Transverse colon (tissue), 4 donors: Measurements from ENCODE around the gene SERGEF. TPM values are rescaled to one million over a fixed set of nuclear protein-coding genes. Genes with fewer than 3 reads are reported as not detected.

Source experiments
- DNase-seq: peaks from one replicate; pipeline ENCODE4 v3.0.0-alpha.2; 2019
- H3K27ac ChIP-seq, 4 donors: fragments of 200-600 bp; sonication (generic); 2 replicates each; pipeline ENCODE4 v1.5.1; 2016 to 2018; ENCODE audit warnings: inconsistent platforms in 4 of 4
- H3K27me3 ChIP-seq: fragments of 200-600 bp; sonication (generic); 2 replicates; pipeline ENCODE4 v1.5.1; 2017; ENCODE audit warnings: inconsistent platforms
- H3K36me3 ChIP-seq, 4 donors: fragments of 200-600 bp; sonication (generic); 2 replicates each; pipeline ENCODE4 v1.5.1; 2017 to 2019; ENCODE audit warnings: inconsistent platforms in 4 of 4
- H3K4me1 ChIP-seq, 4 donors: fragments of 200-600 bp; sonication (generic); 2 replicates each; pipeline ENCODE4 v1.5.1; 2017 to 2020; ENCODE audit warnings: inconsistent platforms in 4 of 4
- H3K4me3 ChIP-seq, 4 donors: fragments of 200-600 bp; sonication (generic); 1 replicate in 1 of 4; 2 replicates in 3 of 4; pipeline versions ENCODE4 v1.5.1 to v1.6.1; 2017 to 2019; ENCODE audit warnings: inconsistent platforms in 4 of 4
- H3K9me3 ChIP-seq, 2 donors: fragments of 200-600 bp; sonication (generic); 2 replicates each; pipeline ENCODE4 v1.5.1; 2017 to 2019; ENCODE audit warnings: inconsistent platforms in 2 of 2
- EP300 ChIP-seq: sonication (generic); formaldehyde crosslinking; IDR thresholded peaks from one replicate; pipeline ENCODE4 v1.6.1; 2017; ENCODE audit warnings: antibody characterized with exemption, low read depth
- POLR2A ChIP-seq: fragments of 450-650 bp; IDR thresholded peaks from one replicate; pipeline ENCODE4 v1.6.1; 2016; ENCODE audit warnings: antibody characterized with exemption, mild to moderate bottlenecking, moderate library complexity
- POLR2AphosphoS5 ChIP-seq, 3 donors: sonication (generic); formaldehyde crosslinking; IDR thresholded peaks; one replicate each; pipeline ENCODE4 v1.6.1; 2016; ENCODE audit warnings: antibody characterized with exemption in 3 of 3
- WGBS, 2 donors: methylation state at CpG; one replicate each; pipeline ENCODE4 v1.1.5; 2018; ENCODE audit warnings: low coverage in 1 of 2; 5-methylcytosine and 5-hydroxymethylcytosine counted together
- in situ Hi-C, 4 donors: fragments of 200-750 bp; cut with MboI; loops; one replicate each; pipeline versions ENCODE4 v1.15.0 to v1.15.1; 2017; ENCODE audit warnings: low sequenced_read_pairs in 3 of 4, low pct_ligation_motif_present in 1 of 4, low pct_unique_long_range_greater_than_20kb in 1 of 4
- intact Hi-C: fragments of 100-400 bp; cut with DNase I; formaldehyde crosslinking; loops from one replicate; pipeline ENCODE4 v1.15.1; 2023; ENCODE audit warnings: low total_unique reads
- total RNA-seq, 4 donors: library from RNA; depleted of rRNA; stranded (reverse); fragments of >200 nt; gene quantifications; one replicate each; pipeline ENCODE4 v1.1.0, GENCODE V29; 2016
- TF ChIP-seq, protein P1 (sequence below), 5 experiments: fragments of 200-600 bp in 3 of 5; fragments of 450-650 bp in 2 of 5; sonication (generic) in 3 of 5; IDR thresholded peaks; 1 replicate in 2 of 5; 2 replicates in 3 of 5; pipeline ENCODE4 v1.5.1; 2016 to 2017; ENCODE audit warnings: antibody characterized with exemption in 5 of 5, inconsistent platforms in 3 of 5, mild to moderate bottlenecking in 2 of 5, moderate library complexity in 1 of 5

Gene SERGEF
- total RNA-seq, 4 donors from 2014 or later: 11.6 to 28.9 (median 19.1) TPM

DNA sequence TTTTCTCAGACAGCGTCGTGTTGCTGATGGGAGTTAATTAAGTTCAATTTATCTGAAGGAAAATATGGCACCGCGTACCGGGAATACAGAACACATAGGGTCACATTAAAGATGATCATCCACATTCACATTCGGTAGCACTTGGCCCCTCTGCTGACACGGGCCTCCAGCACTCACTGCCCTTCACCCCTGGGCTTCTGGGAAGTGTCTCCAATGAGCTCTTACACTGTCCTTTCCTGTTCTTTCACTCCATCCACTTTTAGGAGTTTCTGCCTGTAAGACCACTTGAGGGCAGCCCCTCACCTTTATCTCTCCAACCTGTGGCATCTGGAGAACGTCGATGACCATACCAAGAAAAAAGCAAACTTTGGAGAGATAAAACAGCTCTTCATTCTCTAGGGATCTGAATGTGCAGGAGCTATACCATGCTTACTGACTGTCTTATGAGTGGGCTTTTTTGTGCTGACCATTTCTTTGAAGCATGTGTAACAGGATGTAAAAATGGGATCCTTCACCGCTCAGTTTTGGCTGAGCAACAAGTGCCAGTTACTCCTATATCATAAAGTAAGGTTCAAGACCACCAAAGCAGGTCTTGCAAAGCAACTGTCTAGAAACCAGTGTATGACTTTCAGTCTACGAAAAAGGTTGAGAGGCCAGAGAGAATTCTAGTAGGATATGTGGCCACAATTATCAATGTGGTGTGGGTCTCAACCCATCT lies 1.1 kb upstream of the SERGEF start:
- Histone ChIP-seq H3K9me3 (no peaks in the 10 kb centered on the region), H3K36me3 (no peaks in the 10 kb centered on the region), H3K4me1 (peaks cover 2 to 17% (median 10%) of the 10 kb centered on the region in 4 donors), H3K27me3 (no peaks in the 10 kb centered on the region), H3K4me3 (peak overlapping the region in 3 of 4 donors; percentile 67 to 98 (median 68)), H3K27ac (peak overlapping the region; percentile 86 to 97 (median 88))
- no peak for TF ChIP-seq EP300
- TF ChIP-seq POLR2AphosphoS5 (IDR thresholded peaks at IDR 0.05): no peak
- TF ChIP-seq, protein P1, sequence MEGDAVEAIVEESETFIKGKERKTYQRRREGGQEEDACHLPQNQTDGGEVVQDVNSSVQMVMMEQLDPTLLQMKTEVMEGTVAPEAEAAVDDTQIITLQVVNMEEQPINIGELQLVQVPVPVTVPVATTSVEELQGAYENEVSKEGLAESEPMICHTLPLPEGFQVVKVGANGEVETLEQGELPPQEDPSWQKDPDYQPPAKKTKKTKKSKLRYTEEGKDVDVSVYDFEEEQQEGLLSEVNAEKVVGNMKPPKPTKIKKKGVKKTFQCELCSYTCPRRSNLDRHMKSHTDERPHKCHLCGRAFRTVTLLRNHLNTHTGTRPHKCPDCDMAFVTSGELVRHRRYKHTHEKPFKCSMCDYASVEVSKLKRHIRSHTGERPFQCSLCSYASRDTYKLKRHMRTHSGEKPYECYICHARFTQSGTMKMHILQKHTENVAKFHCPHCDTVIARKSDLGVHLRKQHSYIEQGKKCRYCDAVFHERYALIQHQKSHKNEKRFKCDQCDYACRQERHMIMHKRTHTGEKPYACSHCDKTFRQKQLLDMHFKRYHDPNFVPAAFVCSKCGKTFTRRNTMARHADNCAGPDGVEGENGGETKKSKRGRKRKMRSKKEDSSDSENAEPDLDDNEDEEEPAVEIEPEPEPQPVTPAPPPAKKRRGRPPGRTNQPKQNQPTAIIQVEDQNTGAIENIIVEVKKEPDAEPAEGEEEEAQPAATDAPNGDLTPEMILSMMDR (IDR thresholded peaks at IDR 0.05): no peak
- TF ChIP-seq POLR2A: no peak
- WGBS, 2 donors: 0 to 19% methylated on average over 4 to 11 of the region's 11 CpGs
- in situ Hi-C loops: no loop called here
- peak; percentile 11 for DNase-seq
- intact Hi-C loops: loop anchor here (10.0 kb wide), 1 partner anchor 91 kb away; the partner anchor contains the start of gene SAAL1

DNA sequence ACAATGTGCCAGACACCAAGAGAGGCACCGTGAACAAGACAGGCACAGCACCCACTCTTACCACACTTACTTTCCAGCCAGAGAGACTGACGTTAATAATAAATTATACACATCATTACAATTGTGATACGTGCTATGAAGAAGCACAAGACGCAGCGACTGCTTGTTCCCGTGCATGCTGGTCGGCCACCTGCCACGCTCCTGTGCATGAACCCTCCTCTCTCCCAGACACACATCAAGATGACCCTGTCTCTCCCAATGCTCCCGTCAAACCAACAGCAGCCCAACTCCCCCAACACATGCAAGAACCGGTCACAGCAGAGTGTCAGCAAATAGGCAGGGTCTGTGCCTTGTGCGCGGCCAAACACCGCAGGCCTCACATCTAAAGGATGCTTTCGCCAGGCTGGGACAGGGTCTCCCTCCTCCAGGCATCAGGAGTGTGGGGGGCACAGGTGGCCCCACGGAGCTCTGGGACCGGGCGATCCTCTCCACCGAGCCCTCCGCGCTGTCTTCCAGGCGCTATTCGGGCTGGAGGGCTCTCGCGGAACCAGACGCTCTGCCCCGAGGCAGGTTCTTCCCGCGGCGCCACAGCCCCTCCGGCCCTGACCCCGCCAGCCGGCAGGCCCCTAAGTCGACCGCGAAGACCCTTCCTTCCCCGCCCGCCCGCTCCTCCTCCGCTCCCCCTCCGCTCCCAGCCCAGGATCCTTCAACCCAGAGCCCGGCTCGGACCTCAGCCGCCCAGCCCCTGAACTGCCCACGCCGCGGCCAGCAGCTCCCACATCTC lies 533 bp downstream of the SERGEF start:
- Histone ChIP-seq H3K27me3 (no peaks in the 10 kb centered on the region), H3K4me3 (peak overlapping the region; percentile 67 to 98 (median 72)), H3K36me3 (no peaks in the 10 kb centered on the region), H3K9me3 (no peaks in the 10 kb centered on the region), H3K27ac (peak overlapping the region; percentile 86 to 97 (median 88)), H3K4me1 (peaks cover 2 to 17% (median 10%) of the 10 kb centered on the region in 4 donors)
- intact Hi-C loops: loop anchor here (10.0 kb wide), 1 partner anchor 92 kb away; the partner anchor contains the start of gene SAAL1
- TF ChIP-seq, protein P1 (IDR thresholded peaks at IDR 0.05): no peak
- TF ChIP-seq POLR2AphosphoS5 (IDR thresholded peaks at IDR 0.05) (no peak), POLR2A (no peak), EP300 (no peak)
- 12 to 54% methylated on average over 2 to 42 of the region's 46 CpGs for WGBS, 2 donors
- in situ Hi-C loops: no loop called here
- peak; percentile 23 for DNase-seq

DNA sequence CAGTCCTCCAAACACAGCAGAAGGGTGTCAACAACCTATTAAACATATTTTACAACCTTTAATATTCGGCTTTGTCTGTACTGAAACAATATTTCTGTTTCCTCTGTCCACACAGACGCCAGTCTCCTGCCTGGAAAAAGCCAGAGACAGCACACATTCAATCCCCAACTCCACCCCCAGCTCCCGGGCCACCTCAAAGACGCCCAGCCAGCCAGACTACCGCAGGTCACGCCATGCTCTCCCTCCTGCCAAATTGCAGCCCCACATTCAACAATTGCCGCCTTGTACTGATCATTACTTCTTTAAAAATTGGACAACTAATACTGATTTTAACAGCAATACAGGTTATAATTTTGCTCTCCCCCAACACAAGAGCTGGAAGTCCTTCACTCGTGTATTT lies 1.2 kb downstream of the SERGEF start:
- WGBS, 2 donors: 81 to 83% methylated on average over 7 to 8 of the region's 8 CpGs
- peaks cover 2 to 17% (median 10%) of the 10 kb centered on the region in 4 donors for H3K4me1 ChIP-seq
- peak overlapping the region in 1 of 4 donors; percentile 89 for H3K27ac ChIP-seq
- DNase-seq: no peak
- in situ Hi-C loops (no loop called here), intact Hi-C loops (loop anchor here (10.0 kb wide), 1 partner anchor 93 kb away; the partner anchor contains the start of gene SAAL1)
- TF ChIP-seq, protein P1 (IDR thresholded peaks at IDR 0.05): no peak
- no peak for TF ChIP-seq POLR2A
- TF ChIP-seq POLR2AphosphoS5 (IDR thresholded peaks at IDR 0.05): no peak
- no peak for TF ChIP-seq EP300
- H3K36me3 ChIP-seq: no peaks in the 10 kb centered on the region
- no peaks in the 10 kb centered on the region for H3K9me3 ChIP-seq
- no peak overlapping the region for H3K4me3 ChIP-seq
- no peaks in the 10 kb centered on the region for H3K27me3 ChIP-seq

DNA sequence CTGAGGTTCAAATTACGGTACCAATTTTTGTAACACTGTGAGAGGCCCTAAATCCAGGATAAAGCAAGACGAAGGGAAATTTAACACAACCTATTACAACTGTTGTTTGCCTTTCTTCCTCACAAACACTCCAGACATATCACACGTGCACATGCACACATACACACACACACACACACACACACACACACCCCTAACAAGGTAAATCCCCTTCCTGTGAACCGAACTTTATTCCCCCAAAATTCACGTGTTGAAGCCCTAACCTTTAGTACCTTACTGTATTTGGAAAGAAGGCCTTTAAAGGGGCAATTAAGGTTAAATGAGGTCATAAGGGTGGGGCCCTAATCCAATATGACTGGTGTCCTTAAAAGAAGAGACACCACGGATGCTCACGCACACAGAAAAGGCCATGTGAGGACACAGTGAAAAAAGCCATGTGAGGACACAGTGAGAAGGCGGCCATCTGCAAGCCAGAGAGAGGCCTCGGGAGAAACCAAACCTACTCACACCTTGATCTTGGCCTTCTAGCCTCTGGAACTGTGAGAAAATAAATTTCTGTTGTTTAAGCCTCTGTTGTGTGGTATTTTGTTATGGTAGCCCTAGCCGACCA lies 1.8 kb downstream of the SERGEF start:
- no peak for DNase-seq
- no peak for TF ChIP-seq POLR2A
- WGBS, 2 donors: 83% methylated on average over 6 to 10 of the region's 10 CpGs
- Histone ChIP-seq H3K4me1 (peaks cover 2 to 17% (median 10%) of the 10 kb centered on the region in 4 donors), H3K4me3 (no peak overlapping the region), H3K27me3 (no peaks in the 10 kb centered on the region), H3K36me3 (no peaks in the 10 kb centered on the region), H3K27ac (no peak overlapping the region), H3K9me3 (no peaks in the 10 kb centered on the region)
- intact Hi-C loops (loop anchor here (10.0 kb wide), 1 partner anchor 94 kb away; the partner anchor contains the start of gene SAAL1), in situ Hi-C loops (no loop called here)
